ENCODE results near the gene TBCD.
A peak's percentile ranks its signal among the peaks of the same experiment; 100 is the strongest.

Gene TBCD

DNA sequence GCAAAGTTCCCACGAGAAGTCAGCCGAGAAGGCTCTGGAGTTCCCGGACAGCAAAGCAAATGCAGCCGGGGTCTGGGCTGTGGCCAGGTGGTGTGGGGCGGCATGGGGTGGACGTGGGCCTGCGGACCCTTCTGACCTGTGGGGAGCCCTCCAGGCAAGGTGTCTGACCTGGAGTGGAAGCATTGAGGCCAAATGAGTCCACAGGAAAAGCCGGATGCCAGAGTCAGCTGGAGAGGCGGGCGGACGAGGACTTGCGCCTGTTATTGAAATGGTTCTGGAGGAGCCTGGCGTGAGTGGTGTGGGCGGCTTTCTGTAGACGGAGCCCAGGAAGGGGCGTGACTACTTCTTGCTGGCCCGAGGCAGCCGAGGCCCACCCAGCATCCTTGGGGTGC is 138.5 kb downstream of the TBCD start:
- TF ChIP-seq, protein P1, sequence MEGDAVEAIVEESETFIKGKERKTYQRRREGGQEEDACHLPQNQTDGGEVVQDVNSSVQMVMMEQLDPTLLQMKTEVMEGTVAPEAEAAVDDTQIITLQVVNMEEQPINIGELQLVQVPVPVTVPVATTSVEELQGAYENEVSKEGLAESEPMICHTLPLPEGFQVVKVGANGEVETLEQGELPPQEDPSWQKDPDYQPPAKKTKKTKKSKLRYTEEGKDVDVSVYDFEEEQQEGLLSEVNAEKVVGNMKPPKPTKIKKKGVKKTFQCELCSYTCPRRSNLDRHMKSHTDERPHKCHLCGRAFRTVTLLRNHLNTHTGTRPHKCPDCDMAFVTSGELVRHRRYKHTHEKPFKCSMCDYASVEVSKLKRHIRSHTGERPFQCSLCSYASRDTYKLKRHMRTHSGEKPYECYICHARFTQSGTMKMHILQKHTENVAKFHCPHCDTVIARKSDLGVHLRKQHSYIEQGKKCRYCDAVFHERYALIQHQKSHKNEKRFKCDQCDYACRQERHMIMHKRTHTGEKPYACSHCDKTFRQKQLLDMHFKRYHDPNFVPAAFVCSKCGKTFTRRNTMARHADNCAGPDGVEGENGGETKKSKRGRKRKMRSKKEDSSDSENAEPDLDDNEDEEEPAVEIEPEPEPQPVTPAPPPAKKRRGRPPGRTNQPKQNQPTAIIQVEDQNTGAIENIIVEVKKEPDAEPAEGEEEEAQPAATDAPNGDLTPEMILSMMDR (conservative IDR thresholded peaks at IDR 0.05), result no peak
- H3K27ac ChIP-seq, result peak overlapping the region; percentile 100

DNA sequence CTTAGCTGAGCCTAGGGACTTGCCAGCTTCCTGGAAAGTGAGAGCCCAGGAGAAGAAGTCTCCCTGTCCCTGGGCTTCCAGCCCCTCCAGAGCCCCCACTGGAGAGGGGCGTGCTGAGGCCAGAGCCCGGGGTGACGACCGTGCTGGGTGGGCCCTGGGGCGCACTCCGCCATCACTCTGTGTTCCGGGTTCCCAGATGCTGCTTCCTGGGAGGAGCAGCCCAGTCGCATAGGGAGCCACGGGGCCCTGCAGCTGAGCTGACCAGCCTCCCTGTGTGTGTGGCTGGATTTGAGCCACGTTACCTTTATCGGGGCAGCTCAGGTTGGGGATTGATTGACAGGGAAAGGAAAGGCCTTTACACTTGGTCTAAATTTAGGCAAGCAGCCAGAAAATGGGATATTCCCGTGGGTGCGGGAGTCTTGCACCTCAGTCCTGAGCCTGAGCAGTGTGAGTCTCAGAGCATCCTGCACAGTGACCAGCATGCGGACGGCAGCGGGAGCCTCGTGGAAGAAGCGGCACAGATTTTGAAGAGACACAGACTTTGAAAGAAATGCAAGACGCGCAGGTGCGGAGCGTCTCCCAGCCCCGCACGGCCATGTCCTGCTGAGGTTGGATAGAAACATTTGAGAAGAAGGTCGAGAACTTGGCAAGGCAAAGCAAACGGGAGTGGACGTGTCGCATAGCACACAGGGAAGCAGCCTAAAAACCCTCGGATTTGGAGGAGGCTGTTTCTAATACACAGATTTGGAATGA is 139.2 kb downstream of the TBCD start:
- peak overlapping the region; percentile 100 for H3K27ac ChIP-seq
- TF ChIP-seq, protein P1 (conservative IDR thresholded peaks at IDR 0.05), result no peak

DNA sequence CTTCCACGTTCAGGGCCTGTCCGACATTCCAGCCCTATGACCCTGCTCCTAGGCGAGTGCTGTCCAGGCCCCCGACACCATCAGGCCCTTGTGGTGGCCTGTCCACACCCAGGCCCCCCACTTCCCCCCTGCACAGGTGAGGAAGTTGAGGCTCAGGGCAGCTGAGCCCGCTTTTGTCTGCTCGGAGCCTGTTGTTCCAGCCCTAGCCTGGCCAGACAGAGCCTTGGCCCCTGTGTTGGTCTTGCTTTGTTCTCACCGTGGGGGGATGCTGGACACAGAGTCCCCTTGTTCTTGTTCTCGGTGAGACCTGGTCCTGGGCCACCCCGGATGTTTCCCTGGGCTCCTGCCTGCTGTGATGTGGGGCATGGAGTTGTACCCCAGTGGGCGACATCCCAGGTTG is 140.0 kb downstream of the TBCD start:
- TF ChIP-seq, protein P1 (conservative IDR thresholded peaks at IDR 0.05), result no peak
- peak overlapping the region; percentile 100 for H3K27ac ChIP-seq

DNA sequence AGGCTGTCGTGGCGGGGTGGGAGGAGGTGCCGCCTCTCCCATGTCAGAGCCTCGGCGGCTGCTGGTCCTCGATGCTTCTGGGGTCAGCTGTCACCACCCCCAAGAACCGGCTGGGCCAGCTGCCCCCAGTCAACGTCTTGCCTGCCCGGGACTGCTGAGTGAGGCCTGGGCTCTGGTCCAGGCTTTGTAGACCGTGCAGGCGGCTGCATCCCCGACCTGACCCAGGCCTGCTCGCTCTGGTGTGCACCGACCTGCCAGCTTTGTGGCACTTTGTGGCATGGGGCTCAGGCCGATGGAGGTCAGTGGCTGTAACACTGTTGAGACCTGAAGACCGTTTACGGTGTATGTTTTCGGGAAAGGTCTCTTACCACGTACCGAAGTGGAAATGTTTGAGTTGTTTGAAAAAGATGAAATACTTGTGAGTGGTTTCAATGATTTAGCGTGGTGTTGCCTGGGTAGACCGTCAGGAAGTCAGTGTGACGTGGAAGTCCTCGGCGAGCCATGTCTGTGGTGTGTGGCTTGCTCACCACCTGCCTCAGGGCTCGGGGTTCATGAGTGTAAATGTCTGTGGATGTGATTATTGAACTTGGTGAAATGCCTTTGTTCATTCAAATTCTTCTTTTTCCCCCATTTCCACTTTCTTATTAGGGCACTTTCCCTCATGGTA is 141.2 kb downstream of the TBCD start:
- TF ChIP-seq, protein P1 (conservative IDR thresholded peaks at IDR 0.05), result no peak
- peak overlapping the region; percentile 100 for H3K27ac ChIP-seq

DNA sequence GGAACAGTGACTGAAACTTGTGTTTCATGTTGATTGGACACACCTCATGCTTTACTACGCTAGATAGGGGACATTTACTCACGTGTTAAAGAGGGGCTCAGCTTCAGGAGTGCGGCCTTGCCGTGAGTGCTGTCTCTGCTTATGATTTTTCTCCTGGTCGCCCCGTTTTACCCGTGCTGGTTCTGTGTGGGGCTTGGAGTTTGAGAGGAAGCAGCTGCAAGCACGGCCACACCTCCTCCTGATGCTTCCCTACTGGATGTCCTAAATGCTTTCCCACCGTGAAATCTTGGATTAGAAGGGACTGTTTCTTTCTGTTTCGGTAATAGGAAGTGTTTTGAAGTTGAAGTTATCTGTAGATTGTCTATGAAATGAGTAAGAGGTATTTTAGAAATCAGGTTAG is 141.9 kb downstream of the TBCD start:
- TF ChIP-seq, protein P1 (conservative IDR thresholded peaks at IDR 0.05), result no peak
- H3K27ac ChIP-seq, result peak overlapping the region; percentile 100

DNA sequence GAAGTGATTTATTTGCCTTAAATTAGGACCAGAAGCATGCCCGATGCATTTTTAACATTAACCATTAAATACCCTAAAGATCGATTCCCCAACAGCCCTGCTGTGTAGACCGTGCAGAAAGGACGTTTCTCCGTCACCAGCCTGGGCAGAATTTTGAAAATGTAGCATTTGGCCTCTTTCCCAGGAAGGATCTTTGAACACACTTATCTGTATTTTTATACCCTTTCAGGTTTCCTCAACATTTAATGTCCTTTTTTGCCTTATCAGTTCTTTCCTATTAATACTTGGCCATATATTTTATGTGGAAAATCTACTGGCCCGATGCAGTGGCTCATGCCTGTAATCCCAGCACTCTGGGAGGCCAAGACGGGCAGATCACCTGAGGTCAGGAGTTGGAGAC is 142.5 kb downstream of the TBCD start:
- H3K27ac ChIP-seq, result peak overlapping the region; percentile 100
- TF ChIP-seq, protein P1 (conservative IDR thresholded peaks at IDR 0.05), result no peak

DNA sequence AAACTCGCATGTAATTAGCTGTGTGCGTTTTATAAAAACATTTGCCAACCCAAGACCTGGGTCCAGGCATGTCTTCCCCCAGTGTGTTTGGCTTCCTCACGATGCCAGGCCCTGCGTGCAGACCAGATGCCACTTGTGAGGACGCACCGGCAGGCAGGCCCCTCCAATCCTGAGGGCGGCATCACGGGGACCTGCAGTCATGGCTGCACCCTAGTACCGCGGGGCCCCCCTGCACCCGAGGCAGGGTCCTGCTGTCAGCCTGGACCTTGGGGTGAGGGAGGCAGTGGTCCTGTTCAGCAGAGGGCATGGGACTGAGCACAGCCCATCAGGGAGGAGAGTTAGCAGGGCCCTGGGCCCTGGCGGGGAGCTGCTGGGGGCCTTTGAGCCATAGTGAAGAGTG is 143.2 kb downstream of the TBCD start:
- H3K27ac ChIP-seq, result peak overlapping the region; percentile 100
- TF ChIP-seq, protein P1 (conservative IDR thresholded peaks at IDR 0.05), result no peak

Measured in VCaP (cell line).